GM06990 (cell line): Measurements from ENCODE around the gene SOAT1.

ENCODE experiments used
- DNase-seq: peaks from one replicate; pipeline ENCODE4 v3.0.0-alpha.2; 2011; ENCODE audit not compliant: insufficient read length; ENCODE audit errors: extremely low read depth
- H3K27me3 ChIP-seq: replicated peaks from 2 replicates; pipeline ENCODE4 v1.6.0; 2011; ENCODE audit warnings: low read length; ENCODE audit not compliant: control insufficient read depth, insufficient read depth
- H3K36me3 ChIP-seq: 2 replicates; pipeline ENCODE4 v1.5.1; 2011; ENCODE audit warnings: low read length; ENCODE audit not compliant: control insufficient read depth, insufficient read depth
- H3K4me3 ChIP-seq: replicated peaks from 2 replicates; pipeline ENCODE4 v1.5.1; 2011; ENCODE audit warnings: low read depth, mild to moderate bottlenecking, control low read depth, low read length
- CTCF ChIP-seq: IDR thresholded peaks from 2 replicates; pipeline ENCODE4 v1.5.1; 2011; ENCODE audit warnings: low read length, control low read depth, mild to moderate bottlenecking, inconsistent platforms; ENCODE audit not compliant: insufficient read depth, poor library complexity, severe bottlenecking

Gene SOAT1

DNA sequence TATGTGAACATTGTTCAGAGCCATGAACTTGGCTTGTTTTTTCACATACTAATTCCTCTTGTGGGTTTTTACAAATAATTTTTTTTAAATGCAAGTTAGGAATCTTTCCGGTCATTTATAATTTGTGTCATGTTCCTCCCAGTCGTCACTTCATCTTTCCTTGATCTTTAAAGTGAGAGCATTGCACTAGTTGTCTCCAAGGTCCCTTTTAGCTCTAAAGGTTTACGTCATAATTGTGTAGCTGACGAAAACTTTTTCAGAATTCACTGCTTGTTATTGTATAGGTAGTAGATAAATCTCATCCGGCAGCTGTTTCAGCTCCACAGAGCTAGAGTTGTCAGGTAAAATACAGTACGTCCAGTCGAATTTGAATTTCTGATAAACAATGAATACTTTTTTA lies 33.6 kb downstream of the SOAT1 start:
- DNase-seq: no peak
- no peaks in the 10 kb centered on the region for H3K27me3 ChIP-seq
- no peaks in the 10 kb centered on the region for H3K36me3 ChIP-seq
- no peak for TF ChIP-seq CTCF
- H3K4me3 ChIP-seq: no peak overlapping the region

DNA sequence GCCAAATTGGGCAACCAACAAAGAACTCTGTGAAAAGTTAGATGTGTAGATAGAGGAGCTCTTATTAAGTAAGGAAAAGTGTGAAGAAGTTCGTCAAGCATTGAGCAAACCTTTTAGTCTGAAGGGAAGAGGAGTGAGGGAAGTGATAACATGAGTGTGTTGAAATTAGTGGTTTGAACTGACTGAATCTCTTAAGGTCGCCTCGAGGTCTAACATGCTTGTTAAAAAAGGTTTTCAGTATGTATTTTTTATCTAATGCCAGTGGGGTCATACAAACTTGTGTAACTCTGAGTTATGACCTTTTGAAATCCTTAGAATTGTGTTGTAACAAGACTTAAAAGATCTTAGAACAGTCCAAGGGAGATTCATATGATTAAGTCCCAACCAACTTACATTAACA lies 34.1 kb downstream of the SOAT1 start:
- Histone ChIP-seq H3K4me3 (no peak overlapping the region), H3K27me3 (no peaks in the 10 kb centered on the region), H3K36me3 (no peaks in the 10 kb centered on the region)
- no peak for TF ChIP-seq CTCF
- no peak for DNase-seq

- H3K27me3 ChIP-seq: no peaks in the 10 kb centered on the region
- no peak for TF ChIP-seq CTCF
- DNase-seq: no peak
- no peaks in the 10 kb centered on the region for H3K36me3 ChIP-seq
- H3K4me3 ChIP-seq: no peak overlapping the region
Observed at GRCh38 chr1:179329862-179330261, 36.3 kb downstream of the SOAT1 start.

- TF ChIP-seq CTCF: no peak
- no peaks in the 10 kb centered on the region for H3K27me3 ChIP-seq
- no peaks in the 10 kb centered on the region; the same call in 1 of the 2 replicates for H3K36me3 ChIP-seq
- DNase-seq: no peak
- no peak overlapping the region for H3K4me3 ChIP-seq
Observed at GRCh38 chr1:179334440-179334839, 40.8 kb downstream of the SOAT1 start.

DNA sequence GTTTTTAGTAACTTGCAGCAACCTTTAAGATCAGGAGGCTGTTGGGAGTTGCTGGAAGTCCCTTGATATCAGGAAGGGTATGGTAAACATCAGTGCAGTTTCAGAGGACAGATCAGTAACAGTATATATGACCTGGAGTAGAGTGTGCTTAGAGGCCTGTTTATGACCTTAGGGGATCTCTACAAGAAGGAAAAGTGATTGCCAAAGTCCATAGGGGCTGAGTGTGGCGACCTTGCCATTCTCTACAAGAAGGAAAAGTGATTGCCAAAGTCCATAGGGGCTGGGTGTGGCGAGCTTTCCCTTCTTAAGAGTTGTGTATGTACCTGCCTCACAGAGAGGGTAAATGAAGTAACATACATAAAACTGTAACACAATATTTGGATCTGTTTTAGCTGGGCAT lies 43.7 kb downstream of the SOAT1 start:
- no peak for DNase-seq
- no peaks in the 10 kb centered on the region for H3K27me3 ChIP-seq
- H3K4me3 ChIP-seq: no peak overlapping the region
- H3K36me3 ChIP-seq: no peaks in the 10 kb centered on the region; the same call in 1 of the 2 replicates
- no peak for TF ChIP-seq CTCF

GRCh38 chr1:179337942-179338560 lies 44.5 kb downstream of the SOAT1 start:
- no peak for DNase-seq
- TF ChIP-seq CTCF: no peak
- Histone ChIP-seq H3K4me3 (no peak overlapping the region), H3K36me3 (no peaks in the 10 kb centered on the region; the same call in 1 of the 2 replicates), H3K27me3 (no peaks in the 10 kb centered on the region)
